ENCODE measurements around the gene RAB19.

DNA sequence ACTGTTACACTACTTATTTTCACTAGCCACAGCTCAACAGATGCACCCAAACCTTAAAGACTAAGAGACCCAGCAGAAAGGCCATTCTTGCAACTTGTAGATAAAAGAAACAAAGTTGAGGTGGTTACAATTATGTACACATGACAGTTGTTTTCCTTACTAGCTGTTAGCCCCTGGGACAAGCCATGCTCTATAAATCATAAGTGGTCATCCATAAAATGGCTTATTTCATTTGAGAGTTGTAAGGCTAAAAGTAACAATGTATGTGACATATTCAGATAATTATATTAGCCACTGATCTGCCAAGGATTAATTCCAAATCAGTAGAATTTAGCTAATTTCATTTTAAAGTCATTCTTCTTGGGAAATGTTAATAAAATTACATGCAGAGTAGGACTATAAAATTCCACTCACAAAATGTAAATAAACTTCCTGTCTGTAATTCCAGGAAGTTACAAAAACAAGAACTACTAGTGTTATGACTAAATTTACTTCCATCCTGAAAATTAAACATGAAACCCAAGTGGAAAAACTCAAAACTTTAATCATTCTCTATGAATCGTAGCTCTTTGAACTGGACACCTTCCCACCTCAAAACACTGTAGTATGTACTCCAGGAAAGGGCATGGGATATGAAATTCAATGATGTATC lies 18.8 kb upstream of the RAB19 start:
- TF ChIP-seq, protein P1, sequence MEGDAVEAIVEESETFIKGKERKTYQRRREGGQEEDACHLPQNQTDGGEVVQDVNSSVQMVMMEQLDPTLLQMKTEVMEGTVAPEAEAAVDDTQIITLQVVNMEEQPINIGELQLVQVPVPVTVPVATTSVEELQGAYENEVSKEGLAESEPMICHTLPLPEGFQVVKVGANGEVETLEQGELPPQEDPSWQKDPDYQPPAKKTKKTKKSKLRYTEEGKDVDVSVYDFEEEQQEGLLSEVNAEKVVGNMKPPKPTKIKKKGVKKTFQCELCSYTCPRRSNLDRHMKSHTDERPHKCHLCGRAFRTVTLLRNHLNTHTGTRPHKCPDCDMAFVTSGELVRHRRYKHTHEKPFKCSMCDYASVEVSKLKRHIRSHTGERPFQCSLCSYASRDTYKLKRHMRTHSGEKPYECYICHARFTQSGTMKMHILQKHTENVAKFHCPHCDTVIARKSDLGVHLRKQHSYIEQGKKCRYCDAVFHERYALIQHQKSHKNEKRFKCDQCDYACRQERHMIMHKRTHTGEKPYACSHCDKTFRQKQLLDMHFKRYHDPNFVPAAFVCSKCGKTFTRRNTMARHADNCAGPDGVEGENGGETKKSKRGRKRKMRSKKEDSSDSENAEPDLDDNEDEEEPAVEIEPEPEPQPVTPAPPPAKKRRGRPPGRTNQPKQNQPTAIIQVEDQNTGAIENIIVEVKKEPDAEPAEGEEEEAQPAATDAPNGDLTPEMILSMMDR (IDR thresholded peaks at IDR 0.05) = no peak
- no peak for TF ChIP-seq POLR2A (IDR thresholded peaks at IDR 0.05)
